K562 (cell line): ENCODE measurements around the gene NUP153. TPM values are rescaled to one million over a fixed set of nuclear protein-coding genes. Genes with fewer than 3 reads are reported as not detected.

Experiments
- ATAC-seq: fragments of 200-7000 bp; cut with Tn5 transposase; 3 replicates; pipeline ENCODE4 v1.9.1; 2020; ENCODE audit warnings: moderate library complexity
- BruUV-seq: library from RNA; stranded (reverse); fragments of 400-500 nt; replicated peaks from 2 replicates; lab custom pipeline; 2021; lab: Mats Ljungman, UMichigan
- CTCF ChIA-PET: fragments of 300-600 bp; formaldehyde crosslinking; extraction: SDS; loops from one replicate; lab custom pipeline; 2021; ENCODE audit warnings: low intra/inter-chr PET ratio; lab: Yijun Ruan, JAX
- POLR2A ChIA-PET: fragments of 300-600, 350-650 bp; sonication (Branson Sonifier 250); formaldehyde crosslinking; extraction: SDS; loops from one replicate; lab custom pipeline; 2021; ENCODE audit warnings: antibody characterized with exemption, inconsistent platforms; lab: Yijun Ruan, JAX
- DNase-seq, 4 experiments: peaks; one replicate each; pipeline versions ENCODE4 v3.0.0 to v3.0.0-alpha.2; 2011 to 2018; ENCODE audit warnings: low spot score in 3 of 4, mixed read lengths in 3 of 4; ENCODE audit errors: extremely low read depth in 1 of 4
- FAIRE-seq: peaks from 2 replicates; lab custom pipeline; 2011; peaks lifted over from hg19 to GRCh38; lab: Jason Lieb, UNC
- H2AFZ ChIP-seq: 2 replicates; pipeline ENCODE4 v1.6.0; 2011; ENCODE audit warnings: low read depth, low read length, control low read depth, inconsistent platforms
- H3K27ac ChIP-seq: fragments of 200-600 bp; 3 replicates; pipeline ENCODE4 v1.8.0; 2011; ENCODE audit warnings: low read depth, mild to moderate bottlenecking, control low read depth, inconsistent platforms, low read length, moderate library complexity, mixed read lengths; ENCODE audit errors: extremely low read depth
- H3K27me3 ChIP-seq, 2 experiments: fragments of 300-600 bp in 1 of 2; 2 replicates in 1 of 2; 3 replicates in 1 of 2; pipeline versions ENCODE4 v1.6.0 to v1.8.0; 2011; ENCODE audit warnings: inconsistent platforms in 2 of 2, low read length in 2 of 2, mild to moderate bottlenecking in 1 of 2, mixed read lengths in 1 of 2, moderate library complexity in 1 of 2; ENCODE audit not compliant: control insufficient read depth in 2 of 2, insufficient read depth in 2 of 2
- H3K36me3 ChIP-seq: fragments of 300-600 bp; 3 replicates; pipeline ENCODE4 v1.8.0; 2011; ENCODE audit warnings: mild to moderate bottlenecking, low read length, inconsistent platforms; ENCODE audit not compliant: control insufficient read depth, insufficient read depth
- H3K4me1 ChIP-seq, 2 experiments: fragments of 200-600 bp in 1 of 2; replicated peaks in 1 of 2; 2 replicates in 1 of 2; 3 replicates in 1 of 2; pipeline versions ENCODE4 v1.5.1 to v1.8.0; 2011; ENCODE audit warnings: inconsistent platforms in 2 of 2, low read length in 2 of 2, mild to moderate bottlenecking in 1 of 2, mixed read lengths in 1 of 2, moderate library complexity in 1 of 2; ENCODE audit not compliant: control insufficient read depth in 2 of 2, insufficient read depth in 2 of 2
- H3K4me2 ChIP-seq: 2 replicates; pipeline ENCODE4 v1.6.1; 2011; ENCODE audit warnings: low read length, control low read depth, inconsistent platforms, mixed read lengths; ENCODE audit not compliant: insufficient read depth
- H3K4me3 ChIP-seq: fragments of 200-600 bp; sonication (generic), shearing (Covaris generic); 2 replicates; pipeline ENCODE4 v1.5.1; 2016; ENCODE audit warnings: control low read depth, inconsistent platforms
- H3K79me2 ChIP-seq: fragments of 200-600 bp; 3 replicates; pipeline ENCODE4 v1.8.0; 2011; ENCODE audit warnings: low read length, inconsistent platforms; ENCODE audit not compliant: control insufficient read depth, insufficient read depth
- H3K9ac ChIP-seq, 2 experiments: 2 replicates each; pipeline versions ENCODE4 v1.6.0 to v1.6.1; 2011; ENCODE audit warnings: low read depth in 2 of 2, low read length in 2 of 2, control low read depth in 1 of 2, inconsistent platforms in 1 of 2, mild to moderate bottlenecking in 1 of 2, mixed read lengths in 1 of 2; ENCODE audit not compliant: insufficient read depth in 1 of 2
- H3K9me1 ChIP-seq: one replicate; pipeline ENCODE4 v1.6.0; 2011; ENCODE audit warnings: inconsistent platforms, mild to moderate bottlenecking, low read length, moderate library complexity; ENCODE audit not compliant: control insufficient read depth, insufficient read depth
- H3K9me3 ChIP-seq: replicated peaks from 2 replicates; pipeline ENCODE4 v1.5.1; 2011; ENCODE audit warnings: low read depth, low read length, inconsistent platforms; ENCODE audit not compliant: control insufficient read depth, insufficient read depth
- H4K20me1 ChIP-seq: replicated peaks from 2 replicates; pipeline ENCODE4 v1.6.1; 2011; ENCODE audit warnings: low read length, inconsistent platforms, mixed read lengths; ENCODE audit not compliant: control insufficient read depth, insufficient read depth
- E2F1 ChIP-seq: sonication (generic); formaldehyde crosslinking; IDR thresholded peaks from 2 replicates; pipeline ENCODE4 v1.8.1; 2023; ENCODE audit warnings: mild to moderate bottlenecking, missing genetic modification reagents, moderate library complexity
- HLTF ChIP-seq: fragments of 450-650 bp; IDR thresholded peaks from 2 replicates; pipeline ENCODE4 v1.6.1; 2016
- MITF ChIP-seq: IDR thresholded peaks from 2 replicates; pipeline ENCODE4 v1.6.1; 2014; ENCODE audit warnings: antibody characterized with exemption
- MNT ChIP-seq, 2 experiments: fragments of 450-650 bp; conservative IDR thresholded peaks; 2 replicates each; pipeline ENCODE4 v1.6.1; 2017; ENCODE audit warnings: mild to moderate bottlenecking in 2 of 2, moderate library complexity in 2 of 2
- MYBL2 ChIP-seq, 2 experiments: fragments of 450-650 bp in 1 of 2; sonication (generic) in 1 of 2; formaldehyde crosslinking in 1 of 2; IDR thresholded peaks; 2 replicates each; pipeline versions ENCODE4 v1.6.1 to v1.8.1; 2017 to 2022; ENCODE audit warnings: borderline replicate concordance in 1 of 2, inconsistent platforms in 1 of 2, low read depth in 1 of 2, mild to moderate bottlenecking in 1 of 2, missing genetic modification reagents in 1 of 2, moderate library complexity in 1 of 2
- NCOA1 ChIP-seq: fragments of 450-650 bp; IDR thresholded peaks from 2 replicates; pipeline ENCODE4 v1.6.1; 2016; ENCODE audit warnings: low read depth
- NCOR1 ChIP-seq: fragments of 450-650 bp; IDR thresholded peaks from 2 replicates; pipeline ENCODE4 v1.6.1; 2016; ENCODE audit warnings: mild to moderate bottlenecking, moderate library complexity
- SIRT6 ChIP-seq: IDR thresholded peaks from one replicate; pipeline ENCODE4 v1.6.1; 2012; ENCODE audit warnings: low read depth, mild to moderate bottlenecking, control low read depth, inconsistent platforms, low read length, moderate library complexity
- WGBS: fragments of 100-300 bp; shearing (Covaris generic); methylation state at CpG from one replicate; pipeline ENCODE4 v1.1.6; 2016; ENCODE audit warnings: low coverage, mixed read lengths; ENCODE audit not compliant: insufficient coverage; ENCODE audit errors: missing lambda C conversion rate; 5-methylcytosine and 5-hydroxymethylcytosine counted together
- in situ Hi-C: fragments of 300-500 bp; cut with MboI; formaldehyde crosslinking; loops from 4 replicates; pipeline ENCODE4 v1.15.0; 2018; ENCODE audit warnings: inconsistent platforms, mixed read lengths
- intact Hi-C: fragments of 100-400 bp; cut with micrococcal nuclease; formaldehyde crosslinking; loops from 2 replicates; pipeline ENCODE4 v1.14.2; 2022
- polyA plus RNA-seq, 8 experiments: library from polyadenylated mRNA; depleted of rRNA in 4 of 8; stranded (reverse) in 5 of 8; unstranded in 3 of 8; fragments of >200 nt; fragmentation: Nextera tagmentation in 2 of 8; fragmentation: Illumina TruSeq in 1 of 8; extraction: Ambion mirVana in 2 of 8; extraction: Trizol in 1 of 8; gene quantifications; 2 replicates each; pipeline versions ENCODE4 v1.2.1 to v1.2.3, GENCODE V29; 2011 to 2014; ENCODE audit warnings: inconsistent platforms in 1 of 8, missing spikeins in 1 of 8
- total RNA-seq, 7 experiments: library from RNA; depleted of rRNA in 6 of 7; stranded (reverse); fragments of >200 nt in 6 of 7; fragmentation: Illumina TruSeq in 2 of 7; extraction: Trizol in 2 of 7; gene quantifications; 2 replicates each; pipeline versions ENCODE4 v1.2.1 to v1.2.3, GENCODE V29; 2011 to 2021; ENCODE audit warnings: low replicate concordance in 1 of 7
- TF ChIP-seq, protein P1 (sequence below): fragments of 450-650 bp; formaldehyde crosslinking; IDR thresholded peaks from 2 replicates; pipeline ENCODE4 v1.4.0; 2020; ENCODE audit warnings: mild to moderate bottlenecking, moderate library complexity
- TF ChIP-seq, protein P2 (sequence below): fragments of 250-450 bp; sonication (Bioruptor Pico); IDR thresholded peaks from 2 replicates; pipeline ENCODE4 v1.5.0; 2021; ENCODE audit warnings: mild to moderate bottlenecking, borderline replicate concordance

The NUP153 gene
- total and polyA plus RNA-seq, 9 of the 15 experiments (the other 6 are each of a cell fraction or from before 2014, with no cell fraction given), result 21.9 to 110 (median 84.8) TPM

DNA sequence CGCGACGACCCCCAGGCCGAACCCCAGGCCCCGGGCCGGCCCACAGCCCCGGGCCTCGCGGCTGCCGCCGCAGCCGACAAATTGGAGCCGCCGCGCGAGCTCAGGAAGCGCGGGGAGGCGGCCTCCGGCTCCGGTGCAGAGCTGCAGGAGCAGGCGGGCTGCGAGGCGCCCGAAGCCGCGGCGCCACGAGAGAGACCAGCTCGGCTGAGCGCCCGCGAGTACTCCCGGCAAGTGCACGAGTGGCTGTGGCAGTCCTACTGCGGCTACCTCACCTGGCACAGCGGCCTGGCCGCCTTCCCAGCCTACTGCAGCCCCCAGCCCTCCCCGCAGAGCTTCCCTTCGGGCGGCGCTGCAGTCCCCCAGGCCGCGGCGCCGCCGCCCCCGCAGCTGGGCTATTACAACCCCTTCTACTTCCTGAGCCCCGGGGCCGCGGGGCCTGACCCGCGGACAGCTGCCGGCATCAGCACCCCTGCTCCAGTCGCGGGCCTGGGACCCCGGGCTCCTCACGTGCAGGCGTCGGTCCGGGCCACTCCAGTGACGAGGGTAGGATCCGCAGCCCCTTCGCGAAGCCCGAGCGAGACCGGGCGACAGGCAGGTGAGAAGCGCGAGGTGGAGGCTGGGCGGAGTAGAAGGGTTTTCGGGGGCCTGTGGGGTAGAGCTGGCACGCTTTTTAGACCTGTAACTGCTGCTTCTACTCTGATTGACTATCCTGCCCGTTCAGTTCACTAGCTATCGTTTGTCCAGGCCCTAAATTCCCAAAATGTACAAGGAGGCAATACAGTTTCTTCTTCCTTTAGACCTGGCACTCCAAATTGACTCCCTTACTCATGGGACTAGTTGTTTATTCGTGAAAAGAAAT lies 106.0 kb downstream of the NUP153 start:
- peak overlapping the region; percentile 94 for H2AFZ ChIP-seq
- CTCF ChIA-PET, result interaction anchor here (0.6 to 1.0 kb wide), 2 partner anchors 48 to 663 kb away, joined by 3 read pairs; no protein-coding TSS in a partner anchor
- peaks cover 5 to 18% of the 10 kb centered on the region in 2 experiments; a peak in 4 of 5 replicates for H3K4me1 ChIP-seq
- DNase-seq, result peak; percentile 62 to 75 (median 68)
- ATAC-seq, result peak; percentile 78
- H3K4me3 ChIP-seq, result peak overlapping the region; percentile 88
- peaks cover 25% of the 10 kb centered on the region for H3K79me2 ChIP-seq
- BruUV-seq, result no TSS peak
- POLR2A ChIA-PET, result interaction anchor here (0.6 to 2.7 kb wide), 13 partner anchors 9 to 579 kb away, joined by 3 to 20 read pairs (median 3); no protein-coding TSS in a partner anchor
- peak overlapping the region; percentile 87 for H3K4me2 ChIP-seq
- H4K20me1 ChIP-seq, result no peaks in the 10 kb centered on the region
- H3K9ac ChIP-seq, result peak overlapping the region; percentile 65 to 99
- peak; percentile 78 for FAIRE-seq
- no peaks in the 10 kb centered on the region for H3K27me3 ChIP-seq
- intact Hi-C loops, result loop anchor here (2.0 kb wide), 1 partner anchor 106 kb away; the partner anchor contains the start of gene NUP153
- peak overlapping the region; percentile 91 for H3K27ac ChIP-seq
- H3K9me1 ChIP-seq, result no peaks in the 10 kb centered on the region
- in situ Hi-C loops, result no loop called here
- H3K36me3 ChIP-seq, result peaks cover 25% of the 10 kb centered on the region; the same call in 2 of the 3 replicates
- under 1% methylated on average over 75 of the region's 77 CpGs for WGBS
- H3K9me3 ChIP-seq, result no peaks in the 10 kb centered on the region; the same call in 1 of the 2 replicates
- TF ChIP-seq MYBL2 (IDR thresholded peaks at IDR 0.05; ENCODE audit: low read depth) (no peak), MYBL2 (CRISPR knock-in tag; IDR thresholded peaks at IDR 0.05; ENCODE audit: borderline replicate concordance) (no peak), MITF (no peak), NCOA1 (no peak), HLTF (no peak), MNT (conservative IDR thresholded peaks at IDR 0.05) (peak in 1 of 2 experiments; percentile 11; a peak in 1 of 4 replicates), E2F1 (CRISPR knock-in tag) (peak; percentile 71; the same call in 1 of the 2 replicates), SIRT6 (no peak), NCOR1 (no peak)
- TF ChIP-seq, protein P1, sequence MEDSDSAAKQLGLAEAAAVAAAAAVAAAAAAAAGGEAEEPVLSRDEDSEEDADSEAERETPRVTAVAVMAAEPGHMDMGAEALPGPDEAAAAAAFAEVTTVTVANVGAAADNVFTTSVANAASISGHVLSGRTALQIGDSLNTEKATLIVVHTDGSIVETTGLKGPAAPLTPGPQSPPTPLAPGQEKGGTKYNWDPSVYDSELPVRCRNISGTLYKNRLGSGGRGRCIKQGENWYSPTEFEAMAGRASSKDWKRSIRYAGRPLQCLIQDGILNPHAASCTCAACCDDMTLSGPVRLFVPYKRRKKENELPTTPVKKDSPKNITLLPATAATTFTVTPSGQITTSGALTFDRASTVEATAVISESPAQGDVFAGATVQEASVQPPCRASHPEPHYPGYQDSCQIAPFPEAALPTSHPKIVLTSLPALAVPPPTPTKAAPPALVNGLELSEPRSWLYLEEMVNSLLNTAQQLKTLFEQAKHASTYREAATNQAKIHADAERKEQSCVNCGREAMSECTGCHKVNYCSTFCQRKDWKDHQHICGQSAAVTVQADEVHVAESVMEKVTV (CRISPR knock-in tag), result no peak
- TF ChIP-seq, protein P2, sequence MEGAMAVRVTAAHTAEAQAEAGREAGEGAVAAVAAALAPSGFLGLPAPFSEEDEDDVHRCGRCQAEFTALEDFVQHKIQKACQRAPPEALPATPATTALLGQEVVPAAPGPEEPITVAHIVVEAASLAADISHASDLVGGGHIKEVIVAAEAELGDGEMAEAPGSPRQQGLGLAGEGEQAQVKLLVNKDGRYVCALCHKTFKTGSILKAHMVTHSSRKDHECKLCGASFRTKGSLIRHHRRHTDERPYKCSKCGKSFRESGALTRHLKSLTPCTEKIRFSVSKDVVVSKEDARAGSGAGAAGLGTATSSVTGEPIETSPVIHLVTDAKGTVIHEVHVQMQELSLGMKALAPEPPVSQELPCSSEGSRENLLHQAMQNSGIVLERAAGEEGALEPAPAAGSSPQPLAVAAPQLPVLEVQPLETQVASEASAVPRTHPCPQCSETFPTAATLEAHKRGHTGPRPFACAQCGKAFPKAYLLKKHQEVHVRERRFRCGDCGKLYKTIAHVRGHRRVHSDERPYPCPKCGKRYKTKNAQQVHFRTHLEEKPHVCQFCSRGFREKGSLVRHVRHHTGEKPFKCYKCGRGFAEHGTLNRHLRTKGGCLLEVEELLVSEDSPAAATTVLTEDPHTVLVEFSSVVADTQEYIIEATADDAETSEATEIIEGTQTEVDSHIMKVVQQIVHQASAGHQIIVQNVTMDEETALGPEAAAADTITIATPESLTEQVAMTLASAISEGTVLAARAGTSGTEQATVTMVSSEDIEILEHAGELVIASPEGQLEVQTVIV (CRISPR knock-in tag), result no peak
